HG02884 (cell line): Measurements from ENCODE around the gene MTA2.
"Not testable (repeated sequence)": the region's sequence is repeated elsewhere in the genome, so short reads cannot be mapped to it uniquely, and the experiment has no call there.

Source experiments
- ATAC-seq: cut with Tn5 transposase; IDR thresholded peaks from one replicate; pipeline ENCODE4 v1.9.1; 2021; ENCODE audit warnings: mild to moderate bottlenecking, moderate library complexity; ENCODE audit not compliant: unreplicated experiment

Gene MTA2

GRCh38 chr11:62601372-62602140 lies at the start of gene MTA2:
Gene MTA2, minus strand, starts transcription at chr11:62601865. Its CDS starts 415 bp downstream, at chr11:62601450.
- ATAC-seq: peak; percentile 68

- ATAC-seq: not testable (repeated sequence)
Observed at GRCh38 chr11:62650283-62650682, 48.6 kb upstream of the MTA2 start.

GRCh38 chr11:62649486-62649885 lies 47.8 kb upstream of the MTA2 start:
- ATAC-seq: no peak

- ATAC-seq: no peak
Observed at GRCh38 chr11:62648967-62649364, 47.3 kb upstream of the MTA2 start.

- no peak for ATAC-seq
Observed at GRCh38 chr11:62648185-62648966, 46.7 kb upstream of the MTA2 start.

- ATAC-seq: no peak
Observed at GRCh38 chr11:62647609-62648005, 45.9 kb upstream of the MTA2 start.

- no peak for ATAC-seq
Observed at GRCh38 chr11:62646825-62647608, 45.4 kb upstream of the MTA2 start.

- ATAC-seq: peak; percentile 90
Observed at GRCh38 chr11:62645946-62646824, 44.5 kb upstream of the MTA2 start, which contains the start of gene GANAB. Gene GANAB, minus strand, starts transcription at chr11:62646613. Its CDS starts 14 bp downstream, at chr11:62646599.

- no peak for ATAC-seq
Observed at GRCh38 chr11:62645671-62645945, 43.9 kb upstream of the MTA2 start.

GRCh38 chr11:62644220-62644619 lies 42.6 kb upstream of the MTA2 start:
- ATAC-seq: no peak

GRCh38 chr11:62632492-62632891 lies 30.8 kb upstream of the MTA2 start:
- ATAC-seq: no peak

- no peak for ATAC-seq
Observed at GRCh38 chr11:62627713-62628112, 26.0 kb upstream of the MTA2 start.

GRCh38 chr11:62622476-62623089 lies 20.9 kb upstream of the MTA2 start:
- no peak for ATAC-seq

GRCh38 chr11:62621567-62622470 lies 20.2 kb upstream of the MTA2 start, which contains the start of gene B3GAT3:
Gene B3GAT3, minus strand, starts transcription at chr11:62621986. Its CDS starts 39 bp downstream, at chr11:62621947.
- ATAC-seq: peak; percentile 90

- no peak for ATAC-seq
Observed at GRCh38 chr11:62621027-62621566, 19.4 kb upstream of the MTA2 start.

GRCh38 chr11:62616957-62617356 lies 15.3 kb upstream of the MTA2 start:
- not testable (repeated sequence) for ATAC-seq

GRCh38 chr11:62615521-62615920 lies 13.9 kb upstream of the MTA2 start:
- ATAC-seq: no peak

GRCh38 chr11:62614275-62614674 lies 12.6 kb upstream of the MTA2 start:
- ATAC-seq: no peak
